Smooth muscle cell of the pulmonary artery (primary cell): ENCODE measurements around the gene MAGEA9B. TPM values are rescaled to one million over a fixed set of nuclear protein-coding genes. Genes with fewer than 3 reads are reported as not detected.

Experiments used
- total RNA-seq: library from RNA; depleted of rRNA; stranded (reverse); fragments of >200 nt; gene quantifications from 2 replicates; pipeline ENCODE4 v1.2.3, GENCODE V29; 2014

Gene MAGEA9B
- not detected in 2 replicates for total RNA-seq

GRCh38 chrX:149587359-149587758, at the start of gene MAGEA9B:
Gene MAGEA9B, minus strand, starts transcription at chrX:149587459. Its CDS starts 4,280 bp downstream, at chrX:149583179.

GRCh38 chrX:149631234-149632165, 44.2 kb upstream of the MAGEA9B start, which contains the start of gene TMEM185A:
Gene TMEM185A, minus strand, starts transcription at chrX:149631792. Its CDS starts 212 bp downstream, at chrX:149631580.

GRCh38 chrX:149595214-149595613, 8.0 kb upstream of the MAGEA9B start, which contains the start of gene HSFX2:
Gene HSFX2, minus strand, starts transcription at chrX:149595314. Its CDS starts 614 bp downstream, at chrX:149594700.

GRCh38 chrX:149549701-149550100, 37.6 kb downstream of the MAGEA9B start, which contains the start of gene HSFX3:
Gene HSFX3, minus strand, starts transcription at chrX:149549924. Its CDS starts 72 bp downstream, at chrX:149549852.

GRCh38 chrX:149540621-149541520, 46.4 kb downstream of the MAGEA9B start, which contains the start of gene EOLA1:
Gene EOLA1, plus strand, starts transcription at chrX:149541012. Its CDS starts 4,619 bp downstream, at chrX:149545631.

Other genes with a start within 250 kb of the MAGEA9B start
- gene IDS, start 82.2 kb downstream of the MAGEA9B start, total RNA-seq = 105 and 160 TPM in 2 replicates
- gene EOLA1, start 46.4 kb downstream of the MAGEA9B start, total RNA-seq = 13.8 and 14.3 TPM in 2 replicates
- not detected in 2 replicates for gene HSFX3, start 37.5 kb downstream of the MAGEA9B start, total RNA-seq
- 0.72 TPM in 1 of 2 replicates, not detected in the other for gene HSFX2, start 7.9 kb upstream of the MAGEA9B start, total RNA-seq
- gene TMEM185A, start 44.3 kb upstream of the MAGEA9B start, total RNA-seq = 19.6 and 22.2 TPM in 2 replicates
- gene MAGEA11, start 124.6 kb upstream of the MAGEA9B start, total RNA-seq = not detected in 2 replicates
- gene HSFX1, start 186.6 kb upstream of the MAGEA9B start, total RNA-seq = 1.1 and 1.7 TPM in 2 replicates
- gene MAGEA9, start 194.5 kb upstream of the MAGEA9B start, total RNA-seq = not detected in 2 replicates